Left hindlimb (tissue), 1 donor: ENCODE results near the gene RNF187.

Source experiments
- DNase-seq: peaks from one replicate; pipeline ENCODE4 v3.0.0-alpha.2; 2018

RNF187 gene

DNA sequence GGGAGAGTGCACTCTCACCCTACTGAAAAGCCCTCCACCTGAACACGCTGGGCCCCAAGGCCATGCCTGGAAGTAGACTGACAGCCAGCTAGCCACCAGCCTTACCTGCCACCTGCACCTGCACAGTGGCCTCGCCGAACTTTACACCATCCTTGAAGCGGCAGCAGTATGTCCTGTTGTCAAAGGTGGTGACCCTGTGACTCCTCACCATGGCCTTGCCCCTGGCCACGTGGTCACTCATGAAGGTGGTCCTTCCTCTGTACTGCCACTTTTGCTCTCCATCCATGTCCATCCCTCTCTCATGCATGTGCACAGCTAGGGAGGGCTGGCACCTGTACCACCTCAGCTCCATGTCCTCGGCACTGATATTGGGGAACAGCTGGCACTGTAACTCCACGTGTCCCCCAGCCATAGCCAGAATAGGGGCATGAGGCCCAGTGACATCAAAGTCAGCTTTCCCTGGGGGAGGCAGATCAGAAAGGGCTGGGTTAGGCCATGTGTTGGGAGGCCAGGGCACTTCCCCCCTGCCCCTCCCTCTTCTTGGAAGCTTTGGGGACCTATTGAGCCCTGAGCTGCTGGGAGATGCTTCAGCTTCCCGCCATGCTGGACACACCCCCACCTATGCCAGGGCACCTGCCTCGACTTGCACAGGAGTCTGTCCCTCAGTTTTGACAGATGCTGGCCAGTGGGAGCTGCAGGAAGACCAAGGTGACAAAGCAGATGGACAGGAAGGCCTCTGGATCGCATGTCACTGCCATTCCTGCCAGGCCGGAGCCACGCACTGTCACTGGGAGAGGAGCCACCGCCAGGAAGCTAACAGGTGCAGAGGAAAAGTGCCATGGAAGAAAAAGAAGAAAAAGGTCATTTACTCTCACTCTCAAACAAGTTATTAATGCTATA lies 24.6 kb downstream of the RNF187 start:
- no peak for DNase-seq

DNA sequence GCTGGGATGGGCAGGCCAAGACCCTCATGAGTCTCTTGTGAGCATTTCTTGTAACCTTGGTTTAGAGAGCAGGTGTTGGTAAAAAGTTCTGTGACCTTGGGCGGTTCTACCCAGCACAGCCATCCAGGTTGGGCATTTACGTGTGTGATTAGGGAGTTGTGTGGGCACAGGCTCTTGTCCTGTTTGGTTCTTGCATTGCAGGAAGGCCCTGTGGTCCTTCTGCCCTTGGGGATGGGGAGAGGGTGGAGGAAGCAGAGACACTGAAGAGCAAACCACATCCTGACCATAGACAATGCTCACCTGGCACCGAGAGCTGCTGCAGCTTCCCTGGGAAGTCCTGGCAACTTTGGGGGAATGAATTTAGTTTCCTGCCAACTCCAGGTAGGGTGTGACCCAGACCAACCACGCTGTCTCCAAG lies 25.6 kb downstream of the RNF187 start:
- DNase-seq: no peak

DNA sequence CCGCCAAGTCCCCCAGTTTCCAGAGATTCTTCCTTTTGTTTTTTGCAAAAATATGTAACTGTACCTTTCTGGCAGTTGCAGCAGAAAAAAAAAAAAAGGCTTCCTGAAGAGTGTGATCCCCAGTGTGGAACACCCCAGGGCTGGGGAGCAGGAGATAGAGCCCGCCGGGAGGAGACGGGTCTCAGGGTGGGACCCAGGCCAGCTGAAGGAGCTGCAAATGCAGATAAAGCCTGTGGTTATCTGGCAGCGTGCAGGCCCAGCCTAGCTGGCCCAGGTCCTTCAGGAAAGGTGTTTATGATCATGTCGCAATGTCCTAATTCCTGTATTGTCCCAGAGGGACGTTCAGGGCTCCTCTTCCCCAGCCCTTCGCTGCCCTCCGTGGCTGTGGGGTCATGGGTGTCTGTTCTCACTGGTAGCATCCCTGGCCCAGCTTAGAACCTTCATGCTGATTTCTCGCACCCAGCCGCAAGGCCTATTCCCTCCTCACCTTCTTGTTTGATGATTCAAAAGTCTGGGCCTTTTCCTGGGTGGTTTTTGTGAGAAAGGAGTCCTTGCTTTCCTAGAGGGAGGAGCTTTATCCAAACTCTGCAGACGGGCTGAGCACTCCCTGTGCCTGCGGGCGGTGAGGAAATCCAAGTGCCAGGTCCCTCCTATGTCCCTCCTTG lies 26.2 kb downstream of the RNF187 start:
- no peak for DNase-seq

DNA sequence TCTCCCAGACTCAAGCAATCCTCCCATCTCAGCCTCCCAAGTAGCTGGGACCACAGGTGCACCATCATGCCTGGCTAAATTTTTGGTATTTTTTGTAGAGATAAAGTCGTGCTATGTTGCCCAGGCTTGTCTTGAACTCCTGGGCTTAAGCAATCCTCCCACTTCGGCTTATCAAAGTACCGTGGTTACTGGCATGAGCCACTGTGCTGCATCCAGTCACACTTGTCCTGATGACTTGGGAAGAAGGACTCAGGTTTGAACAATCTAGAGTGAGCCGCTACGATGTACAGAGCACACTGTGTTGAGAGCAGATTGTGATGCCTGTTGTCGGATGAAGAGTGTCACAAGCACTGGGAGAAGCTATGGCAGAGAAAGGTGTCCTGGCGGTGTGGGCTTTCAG lies 27.2 kb downstream of the RNF187 start:
- DNase-seq: no peak

DNA sequence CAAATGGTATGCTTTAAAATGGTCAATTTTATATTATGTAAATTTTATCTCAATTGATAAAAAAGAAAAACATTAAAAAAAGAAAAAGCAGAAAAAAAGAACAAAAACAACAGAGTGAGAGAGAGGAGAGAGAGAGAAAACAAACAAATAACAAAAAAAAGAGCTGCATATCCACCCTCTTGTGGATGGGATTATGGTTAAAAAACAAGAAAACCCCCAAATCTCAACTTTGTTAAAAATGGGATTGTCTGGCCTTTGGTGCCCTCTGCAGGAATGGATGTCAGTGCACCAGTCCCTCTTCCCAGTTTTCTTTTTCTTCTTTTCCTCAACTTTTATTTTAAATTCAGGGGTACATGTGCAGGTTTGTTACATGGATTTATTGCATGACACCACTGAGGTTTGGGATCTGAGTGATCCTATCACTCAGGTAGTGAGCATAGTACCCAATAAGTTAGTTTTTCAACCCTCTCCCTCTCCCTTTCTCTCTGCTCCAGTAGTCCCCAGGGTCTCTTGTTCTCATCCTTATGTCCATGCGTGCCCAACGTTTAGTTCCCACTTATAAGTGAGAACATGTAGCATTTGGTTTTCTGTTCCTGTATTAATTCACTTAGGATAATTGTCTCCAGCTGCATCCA lies 28.1 kb downstream of the RNF187 start:
- DNase-seq: no peak

DNA sequence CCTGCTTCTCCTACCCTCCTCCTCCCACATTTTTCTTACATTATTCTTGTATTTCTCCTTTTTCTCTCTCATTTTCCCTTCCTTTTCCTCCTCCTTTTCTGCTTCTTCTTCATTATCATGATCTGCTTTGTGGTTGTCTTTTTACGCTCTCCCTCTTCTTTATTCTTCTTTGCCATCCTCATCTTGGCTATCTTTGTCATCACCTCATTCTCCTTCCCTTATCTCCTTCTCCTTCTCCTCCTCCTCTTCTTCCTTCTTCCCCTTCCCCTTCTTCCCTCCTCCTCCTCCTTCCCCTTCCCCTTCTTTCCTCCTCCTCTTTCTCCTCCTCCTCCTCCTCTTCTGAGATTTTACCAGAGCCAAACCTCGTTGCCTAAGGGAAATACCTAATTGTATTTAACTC lies 30.5 kb downstream of the RNF187 start:
- no peak for DNase-seq

DNA sequence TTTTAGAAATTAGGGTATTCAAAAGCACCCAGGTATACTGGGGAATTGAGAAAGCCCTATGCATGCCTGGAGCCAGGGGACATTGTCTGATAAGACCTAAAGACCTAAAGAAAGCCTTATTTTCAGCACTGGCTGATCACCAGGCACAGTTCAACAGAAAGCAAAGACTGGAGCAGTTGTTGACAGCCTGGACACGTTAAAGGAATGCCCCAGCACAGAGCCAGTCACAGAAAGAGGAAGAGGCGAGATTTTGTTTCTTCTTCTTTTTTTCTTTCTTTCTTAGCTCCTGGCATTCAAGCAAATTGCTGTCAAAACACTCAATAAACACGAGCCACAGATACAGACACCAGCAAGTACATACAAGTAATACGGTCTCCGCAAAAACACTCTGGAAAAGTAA lies 40.4 kb downstream of the RNF187 start:
- no peak for DNase-seq

DNA sequence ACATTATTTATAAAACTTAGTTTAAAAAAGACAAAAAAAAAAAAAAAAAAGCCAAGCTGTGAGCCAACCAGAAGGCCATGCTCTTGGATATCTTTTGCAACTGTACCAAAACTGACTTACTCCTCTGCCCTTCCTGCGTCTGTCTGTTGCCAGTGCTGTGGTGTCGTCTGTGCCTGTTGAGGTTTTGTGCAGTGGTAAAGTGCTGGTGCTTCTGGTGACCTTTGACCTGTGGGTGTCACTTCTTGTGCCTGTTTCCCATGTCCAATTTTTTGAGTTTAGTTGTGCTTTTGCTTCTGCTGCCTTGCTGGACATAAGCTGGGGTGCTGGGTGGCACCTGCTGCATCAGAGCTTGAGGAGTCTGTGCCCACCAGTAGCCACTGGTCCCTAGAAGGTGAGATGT lies 41.4 kb downstream of the RNF187 start:
- no peak for DNase-seq

DNA sequence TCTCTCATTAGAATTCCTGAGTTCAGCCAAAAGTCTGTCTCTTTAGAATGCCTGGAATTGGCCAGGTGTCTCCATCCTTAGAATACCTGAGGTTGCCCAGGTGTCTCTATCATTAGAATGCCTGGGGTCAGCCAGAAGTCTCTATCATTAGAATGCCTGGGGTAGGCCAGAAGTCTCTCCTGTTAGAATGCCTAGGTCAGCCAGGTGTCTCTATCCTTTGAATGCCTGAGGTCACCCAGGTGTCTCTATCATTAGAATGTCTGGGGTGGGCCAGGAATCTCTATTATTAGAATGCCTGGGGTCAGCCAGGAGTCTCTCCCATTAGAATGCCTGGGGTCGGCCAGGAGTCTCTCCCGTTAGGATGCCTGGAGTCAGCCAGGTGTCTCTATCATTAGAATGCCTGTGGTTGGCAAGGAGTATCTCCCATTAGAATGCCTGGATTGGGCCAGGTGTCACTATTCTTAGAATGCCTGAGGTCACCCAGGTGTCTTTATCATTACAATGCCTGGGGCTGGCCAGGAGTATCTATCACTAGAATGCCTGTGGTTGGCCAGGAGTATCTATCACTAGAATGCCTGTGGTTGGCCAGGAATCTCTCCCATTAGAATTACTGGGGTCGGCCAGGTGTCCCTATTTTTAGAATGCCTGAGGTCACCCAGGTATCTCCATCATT lies 43.0 kb downstream of the RNF187 start:
- no peak for DNase-seq

DNA sequence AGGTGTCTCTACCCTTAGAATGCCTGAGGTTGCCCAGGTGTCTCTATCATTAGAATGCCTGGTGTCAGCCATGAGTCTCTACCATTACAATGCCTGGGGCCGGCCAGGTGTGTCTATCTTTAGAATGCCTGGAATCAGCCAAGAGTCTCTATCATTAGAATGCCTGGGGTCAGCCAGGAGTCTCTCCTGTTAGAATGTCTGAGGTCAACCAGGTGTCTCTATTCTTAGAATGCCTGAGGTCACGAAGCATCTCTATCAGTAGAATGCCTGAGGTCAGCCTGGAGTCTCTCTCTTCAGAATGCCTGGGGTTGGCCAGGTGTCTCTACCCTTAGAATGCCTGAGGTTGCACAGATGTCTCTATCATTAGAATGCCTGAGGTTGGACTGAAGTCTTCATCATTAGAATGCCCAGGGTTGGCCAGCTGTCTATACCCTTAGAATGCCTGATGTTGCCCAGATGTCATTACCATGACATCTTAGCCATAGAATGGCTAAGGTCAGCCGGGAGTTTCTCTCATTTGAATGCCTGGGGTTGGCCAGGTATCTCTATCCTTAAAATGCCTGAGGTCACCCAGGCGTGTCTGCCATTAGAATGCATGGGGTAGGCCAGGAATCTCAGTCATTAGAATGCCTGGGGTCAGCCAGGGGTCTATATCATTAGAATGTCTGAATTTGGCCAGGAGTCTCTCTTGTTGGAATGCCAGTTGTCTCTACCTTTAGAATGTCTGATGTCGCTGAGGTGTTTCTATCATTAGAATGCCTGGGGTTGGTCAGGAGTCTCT lies 44.0 kb downstream of the RNF187 start:
- DNase-seq: no peak

DNA sequence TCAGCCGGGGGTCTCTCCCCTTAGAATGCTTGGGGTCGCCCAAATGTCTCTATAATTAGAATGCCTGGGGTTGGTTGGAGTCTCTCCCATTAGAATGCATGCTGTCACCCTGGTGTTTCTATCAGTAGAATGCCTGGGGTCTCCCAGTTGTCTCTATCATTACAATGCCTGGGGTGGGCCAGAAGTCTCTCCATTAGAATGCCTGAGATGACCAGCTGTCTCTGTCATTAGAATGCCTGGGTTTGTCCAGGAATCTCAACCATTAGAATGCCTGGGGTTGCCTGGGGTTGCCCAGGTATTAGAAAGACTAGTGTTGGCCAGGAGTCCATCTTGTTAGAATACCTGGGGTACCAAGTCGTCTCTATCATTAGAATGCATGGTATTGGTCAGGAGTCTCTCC lies 51.6 kb downstream of the RNF187 start:
- no peak for DNase-seq

DNA sequence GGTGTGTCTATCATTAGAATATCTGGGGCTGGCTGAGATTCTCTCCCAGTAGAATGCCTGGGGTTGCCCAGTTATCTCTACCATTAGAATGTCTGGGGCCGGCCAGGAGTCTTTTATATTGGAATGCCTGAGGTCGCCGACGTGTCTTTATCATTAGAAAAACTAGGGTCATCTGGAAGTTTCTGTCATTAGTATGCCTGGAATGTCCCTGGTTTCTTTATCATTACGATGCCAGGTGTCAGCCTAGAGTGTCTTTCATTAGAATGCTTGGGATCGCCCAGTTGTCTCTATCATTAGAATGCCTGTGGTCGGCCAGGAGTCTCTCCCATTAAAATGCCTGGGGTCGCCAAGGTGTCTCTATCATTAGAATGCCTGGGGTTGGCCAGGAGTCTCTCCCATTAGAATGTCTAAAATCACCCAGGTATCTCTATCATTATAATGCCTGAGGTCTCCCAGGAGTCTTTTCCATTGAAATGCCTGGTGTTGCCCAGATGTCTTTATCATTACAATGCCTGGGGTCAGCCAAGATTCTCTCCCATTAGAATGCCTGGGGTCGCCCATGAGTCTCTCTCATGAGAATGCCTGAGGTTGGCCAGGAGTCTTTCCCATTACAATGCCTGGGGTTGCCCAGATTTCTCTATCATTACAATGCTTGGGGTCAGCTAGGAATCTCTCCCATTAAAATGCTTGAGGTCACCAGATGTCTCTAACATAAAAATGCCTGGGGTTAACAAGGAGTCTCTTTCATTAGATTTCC lies 53.2 kb downstream of the RNF187 start:
- DNase-seq: no peak

DNA sequence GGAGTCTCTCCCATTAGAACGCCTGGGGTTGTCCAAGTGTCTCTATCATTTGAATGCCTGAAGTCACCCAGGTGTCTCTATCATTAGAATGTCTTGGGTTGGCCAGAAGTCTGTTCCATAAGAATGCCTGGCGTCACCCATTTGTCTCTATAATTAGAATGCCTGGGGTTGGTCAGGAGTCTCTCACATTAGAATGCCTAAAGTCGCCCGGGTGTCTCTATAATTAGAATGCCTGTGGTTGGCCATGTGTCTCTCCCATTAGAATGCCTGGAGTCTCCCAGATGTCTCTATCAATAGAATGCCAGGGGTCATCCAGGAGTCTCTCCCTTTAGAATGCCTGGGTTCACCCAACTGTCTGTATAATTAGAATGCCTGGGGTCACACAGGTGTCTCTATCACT lies 54.5 kb downstream of the RNF187 start:
- no peak for DNase-seq

DNA sequence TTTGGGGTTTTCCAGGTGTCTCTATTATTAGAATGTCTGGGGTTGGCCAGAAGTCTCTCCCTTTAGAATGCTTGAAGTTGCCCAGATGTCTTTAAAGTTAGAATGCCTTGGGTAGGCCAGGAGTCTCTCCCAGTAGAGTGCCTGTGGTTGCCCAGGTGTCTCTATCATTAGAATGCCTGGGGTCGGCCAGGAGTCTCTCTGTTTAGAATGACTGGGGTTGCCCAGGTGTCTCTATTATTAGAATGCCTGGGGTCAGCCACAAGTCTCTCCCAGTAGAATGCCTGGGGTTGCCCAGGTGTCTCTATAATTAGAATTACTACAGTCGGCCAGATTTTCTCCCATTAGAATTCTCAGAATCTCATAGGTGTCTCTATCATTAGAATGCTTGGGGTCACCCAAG lies 55.2 kb downstream of the RNF187 start:
- no peak for DNase-seq

DNA sequence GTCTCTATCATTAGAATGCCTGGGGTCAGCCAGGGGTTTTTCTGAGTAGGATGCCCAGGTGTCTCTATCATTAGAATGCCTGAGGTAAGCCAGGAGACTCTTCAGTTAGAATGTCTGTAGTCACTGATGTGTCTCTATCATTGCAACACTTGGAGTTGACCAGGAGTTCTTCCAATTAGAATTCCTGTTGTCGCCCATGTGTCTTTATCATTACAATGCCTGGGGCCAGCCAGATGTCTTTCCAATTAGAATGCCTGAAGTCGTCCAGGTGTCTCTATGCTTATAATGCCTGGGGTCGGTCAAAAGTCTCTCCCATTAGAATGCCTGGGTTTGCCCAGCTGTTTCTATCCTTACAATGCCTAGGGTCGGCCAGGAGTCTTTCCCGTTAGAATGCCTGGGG lies 55.8 kb downstream of the RNF187 start:
- no peak for DNase-seq

DNA sequence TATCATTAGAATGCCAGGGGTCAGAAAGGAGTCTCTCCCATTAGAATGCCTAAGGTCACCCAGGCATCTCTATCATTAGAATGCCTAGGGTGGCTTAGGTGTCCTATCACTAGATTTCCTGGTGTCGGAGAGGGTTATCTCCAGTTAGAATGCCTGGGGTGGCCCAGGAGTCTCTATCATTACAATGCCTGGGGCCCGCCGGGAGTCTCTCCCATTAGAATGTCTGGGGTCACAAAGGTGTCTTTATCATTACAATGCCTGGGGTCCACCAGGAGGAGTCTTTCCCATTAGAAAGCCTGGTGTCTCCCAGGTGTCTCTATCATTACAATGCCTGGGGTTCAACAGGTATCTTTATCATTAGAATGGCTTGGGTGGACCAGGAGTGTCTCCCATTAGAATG lies 56.2 kb downstream of the RNF187 start:
- no peak for DNase-seq

DNA sequence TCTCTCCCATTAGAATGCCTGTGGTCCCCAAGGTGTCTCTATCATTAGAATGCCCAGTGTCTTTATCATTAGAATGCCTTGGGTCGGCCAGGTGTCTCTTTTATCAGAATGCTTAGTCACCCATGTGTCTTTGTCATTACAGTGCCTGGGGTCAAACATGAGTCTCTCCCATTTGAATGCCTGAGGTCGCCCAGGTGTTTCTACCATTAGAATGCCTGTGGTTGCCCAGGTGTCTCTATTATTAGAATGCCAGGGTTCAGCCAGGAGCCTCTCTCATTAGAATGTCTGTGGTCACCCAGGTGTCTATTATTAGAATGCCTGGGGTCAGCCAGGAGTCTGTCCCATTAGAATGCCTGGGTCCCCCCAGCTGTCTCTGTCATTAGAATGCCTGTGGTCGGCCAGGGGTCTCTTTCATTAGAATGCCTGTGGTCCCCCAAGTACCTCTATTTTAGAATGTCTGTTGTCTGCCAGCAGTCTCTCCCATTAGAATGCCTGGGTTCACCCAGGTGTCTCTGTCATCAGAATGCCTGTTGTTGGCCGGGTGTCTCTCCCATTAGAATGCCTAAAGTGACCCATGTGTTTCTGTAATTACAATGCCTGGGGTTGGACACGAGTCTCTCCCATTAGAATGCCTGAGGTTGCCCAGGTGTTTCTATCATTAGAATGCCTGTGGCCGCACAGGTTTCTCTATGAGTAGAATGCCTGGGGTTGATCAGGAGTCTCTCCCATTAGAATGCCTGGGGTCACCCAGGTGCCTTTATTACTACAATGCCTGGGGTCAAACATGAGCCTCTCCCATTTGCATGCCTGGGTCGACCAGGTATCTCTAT lies 57.1 kb downstream of the RNF187 start:
- DNase-seq: no peak

DNA sequence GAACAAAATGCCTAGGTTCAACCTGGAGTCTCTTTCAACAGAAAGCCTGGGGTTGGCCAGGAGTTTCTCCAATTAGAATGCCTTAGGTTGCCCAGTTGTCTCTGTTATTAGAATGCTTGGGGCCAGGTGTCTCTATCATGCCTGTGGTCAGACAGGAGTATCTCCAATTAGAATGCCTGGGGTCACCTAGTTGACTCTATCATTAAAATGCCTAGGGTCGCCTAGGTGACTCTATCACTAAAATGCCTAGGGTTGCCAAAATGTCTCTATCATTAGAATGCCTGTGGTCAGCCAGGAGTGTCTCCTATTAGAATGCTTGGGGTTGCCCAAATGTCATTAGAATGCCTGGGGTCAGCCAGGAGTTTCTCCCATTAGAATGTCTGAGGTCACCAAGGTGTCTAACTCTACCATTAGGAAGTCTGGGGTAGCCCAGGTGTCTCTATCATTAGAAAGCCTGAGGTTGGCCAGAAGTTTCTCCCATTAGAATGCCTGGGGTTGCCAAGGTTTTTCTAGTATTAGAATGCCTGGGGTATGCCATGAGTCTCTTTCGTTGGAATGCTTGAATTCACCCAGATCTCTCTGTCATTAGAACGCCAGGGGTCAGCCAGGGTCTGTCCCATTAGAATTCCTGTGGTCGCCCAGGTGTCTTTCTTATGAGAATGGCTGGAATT lies 57.9 kb downstream of the RNF187 start:
- no peak for DNase-seq
